Erythroblast (primary cell): ENCODE measurements around the gene GPRC5D.

ENCODE experiments used
- DNase-seq, 2 experiments: peaks; one replicate each; lab custom pipeline; 2025; lab: John Stamatoyannopoulos, UW
- GATA1 ChIP-seq: IDR thresholded peaks from 2 replicates; pipeline ENCODE4 v1.6.1; 2011; ENCODE audit warnings: low read depth, mild to moderate bottlenecking, control low read depth, low read length, moderate library complexity
- POLR2A ChIP-seq: IDR thresholded peaks from 2 replicates; pipeline ENCODE4 v1.6.1; 2011; ENCODE audit warnings: mild to moderate bottlenecking, low read length

Gene GPRC5D

DNA sequence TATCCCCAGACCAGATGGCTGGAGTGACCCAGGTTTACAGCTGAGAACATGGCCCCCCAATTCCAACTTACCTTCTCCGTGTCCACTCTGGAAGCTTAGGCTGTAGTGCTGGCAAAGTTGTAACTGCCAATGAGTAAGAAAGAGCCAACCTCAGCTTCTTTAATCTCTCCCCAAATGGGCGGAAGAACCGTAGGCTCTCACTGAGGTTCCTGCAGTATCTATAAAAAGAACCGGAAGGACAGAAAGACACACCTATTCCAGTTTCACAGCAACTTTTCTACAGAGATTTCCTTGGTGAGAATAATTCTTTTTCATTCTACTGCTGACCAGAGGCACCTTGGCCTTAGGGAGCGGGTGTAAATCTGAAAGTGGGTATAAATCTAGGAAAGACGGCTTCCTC, at the start of gene GPRC5D:
TSS of gene GPRC5D (minus strand) at position 135 of the 400 bp plus-strand sequence. CDS start 1,786 bp downstream, outside the sequence.
- TF ChIP-seq GATA1 (no peak), POLR2A (no peak)
- no peak for DNase-seq

DNA sequence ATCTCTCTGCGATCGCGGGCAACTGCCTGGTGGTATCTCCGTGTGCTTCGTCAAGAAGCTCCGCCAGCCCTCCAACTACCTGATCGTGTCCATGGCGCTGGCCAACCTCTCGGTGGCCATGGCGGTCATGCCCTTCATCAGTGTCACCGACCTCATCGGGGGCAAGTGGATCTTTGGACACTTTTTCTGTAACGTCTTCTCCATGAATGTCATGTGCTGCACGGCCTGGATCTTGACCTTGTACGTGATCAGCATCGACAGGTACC, 49.7 kb upstream of the GPRC5D start:
- peak in 1 of 2 experiments; percentile 42 for DNase-seq
- TF ChIP-seq POLR2A (no peak), GATA1 (no peak)

DNA sequence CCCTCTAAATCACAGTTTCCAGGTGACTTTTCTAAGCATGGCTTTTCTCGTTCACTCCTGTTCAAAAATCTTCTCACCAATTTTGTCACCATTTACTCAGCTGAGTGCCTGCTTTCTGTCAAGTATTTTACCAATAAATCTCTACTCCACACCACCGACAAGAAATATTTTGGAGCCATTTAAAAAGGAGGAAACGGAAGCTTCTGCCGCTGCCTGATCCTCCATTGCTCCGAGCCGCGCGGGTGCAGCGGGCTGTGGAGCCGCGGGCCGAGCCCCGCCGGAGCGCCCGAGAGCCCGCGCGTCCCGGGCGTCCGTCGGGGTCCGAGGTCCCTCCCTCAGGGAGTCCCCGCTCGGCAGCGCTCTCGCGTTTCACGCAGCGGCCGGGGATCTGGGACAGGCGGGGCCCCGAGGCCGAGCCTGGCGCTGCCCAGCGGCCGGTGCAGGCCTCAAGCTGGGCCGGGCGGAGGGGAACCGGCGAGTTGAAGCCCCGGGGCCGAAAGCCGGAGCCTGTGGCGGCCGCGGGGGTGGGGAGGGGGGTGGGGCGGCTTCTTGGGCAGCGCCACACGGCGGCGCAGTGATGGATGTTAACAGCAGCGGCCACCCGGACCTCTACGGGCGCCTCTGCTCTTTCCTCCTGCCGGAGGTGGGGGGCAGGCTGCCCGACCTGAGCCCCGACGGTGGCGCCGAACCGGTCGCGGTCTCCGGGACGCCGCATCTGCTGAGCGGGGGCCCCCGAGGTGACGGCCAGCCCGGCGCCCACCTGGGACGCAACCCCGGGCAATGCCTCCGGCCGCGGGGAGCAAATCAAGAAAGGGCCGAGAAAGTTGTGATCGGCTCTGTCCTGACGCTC, 49.2 kb upstream of the GPRC5D start:
- DNase-seq: peak; percentile 79 to 86
- TF ChIP-seq POLR2A: no peak
- no peak for TF ChIP-seq GATA1

DNA sequence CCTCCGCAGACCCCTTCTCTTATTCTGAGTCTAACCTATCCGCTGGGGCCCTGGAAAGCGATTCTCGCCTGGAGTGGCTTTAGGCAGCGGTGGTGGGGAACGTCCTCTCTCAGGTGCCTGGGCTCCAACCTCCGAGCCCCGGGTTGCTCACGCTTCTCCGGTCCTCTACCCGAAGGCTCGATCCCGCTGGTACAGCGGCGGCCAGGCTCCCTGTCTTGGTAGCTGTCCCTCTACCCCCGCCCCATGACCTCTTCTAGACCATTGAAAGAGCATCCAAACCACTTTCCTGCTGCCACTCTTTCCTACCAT, 48.6 kb upstream of the GPRC5D start:
- DNase-seq: no peak

DNA sequence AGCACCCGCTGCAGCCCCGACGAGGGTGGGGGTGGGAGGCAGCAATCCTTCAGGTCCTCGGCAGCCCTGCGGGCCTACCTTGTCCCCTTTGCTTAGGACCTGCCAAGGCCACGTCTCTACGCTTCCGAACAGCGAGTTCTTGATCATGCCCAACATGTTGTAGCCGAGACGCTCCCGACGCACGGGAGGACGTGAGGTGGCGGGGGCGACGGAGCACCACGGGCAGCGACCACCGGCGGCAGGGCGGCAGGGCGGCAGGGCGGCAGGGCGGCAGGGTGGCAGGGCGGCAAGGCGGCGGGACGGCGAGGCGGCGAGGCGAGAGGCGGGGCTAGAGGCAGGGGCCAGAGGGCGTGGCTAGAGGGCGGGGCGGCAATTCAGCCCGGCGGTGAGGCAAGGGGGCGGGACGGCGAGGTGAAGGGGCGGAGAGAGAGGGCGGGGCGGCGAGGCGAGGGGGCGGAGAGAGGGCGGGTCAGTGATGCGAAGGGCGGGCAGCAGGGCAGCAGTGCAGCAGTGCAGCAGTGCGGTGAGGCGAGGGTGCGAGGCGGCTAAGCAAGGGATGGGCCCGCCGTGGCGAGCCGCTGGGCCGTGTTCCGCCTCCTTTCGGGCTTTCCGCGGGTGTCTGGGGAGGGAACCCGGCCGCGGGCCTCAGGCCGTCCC, 48.1 kb upstream of the GPRC5D start, which contains the start of gene HEBP1:
TSS of gene HEBP1 (minus strand) at position 307 of the 657 bp plus-strand sequence. CDS start at position 156, 151 bp downstream.
- no peak for TF ChIP-seq GATA1
- TF ChIP-seq POLR2A: peak; percentile 58

More for the DNA sequence above, 48.6 kb upstream of the GPRC5D start:
- TF ChIP-seq GATA1 (no peak), POLR2A (no peak)

DNA sequence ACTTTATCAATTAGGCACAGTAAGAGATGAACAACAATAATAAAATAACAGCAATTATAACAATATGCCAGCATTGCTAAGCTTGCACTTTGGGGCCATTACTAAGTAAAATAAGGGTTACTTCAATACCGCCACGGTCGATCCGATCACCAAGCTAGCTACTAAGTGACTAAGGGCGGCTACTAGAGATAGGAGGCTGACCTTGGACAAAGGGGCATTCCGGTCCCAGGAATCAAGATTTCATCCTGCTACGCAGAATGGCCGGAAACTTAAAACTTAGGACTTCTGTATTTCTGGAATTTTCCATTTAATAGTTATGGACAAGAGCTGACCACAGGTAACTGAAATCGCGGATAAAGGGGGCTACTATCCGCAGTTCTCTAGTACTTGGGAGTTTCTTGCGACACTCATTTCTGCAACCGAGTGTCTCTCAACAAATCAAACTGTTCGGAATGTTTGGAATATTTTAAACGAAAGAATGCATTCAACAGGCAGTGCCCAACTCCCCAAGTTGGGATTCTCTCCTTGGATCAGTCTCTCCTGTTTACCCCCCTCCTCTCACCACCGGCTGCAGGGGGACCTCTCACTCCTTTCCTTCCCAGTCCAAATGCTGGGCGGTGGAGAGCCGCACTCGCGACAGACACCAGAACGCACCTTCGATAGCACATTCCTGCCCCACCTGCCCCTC, 47.4 kb upstream of the GPRC5D start:
- no peak for TF ChIP-seq GATA1
- no peak for TF ChIP-seq POLR2A
- DNase-seq: peak; percentile 71 to 73

More for the DNA sequence above, 48.1 kb upstream of the GPRC5D start, which contains the start of gene HEBP1:
- DNase-seq: peak; percentile 95 to 99

DNA sequence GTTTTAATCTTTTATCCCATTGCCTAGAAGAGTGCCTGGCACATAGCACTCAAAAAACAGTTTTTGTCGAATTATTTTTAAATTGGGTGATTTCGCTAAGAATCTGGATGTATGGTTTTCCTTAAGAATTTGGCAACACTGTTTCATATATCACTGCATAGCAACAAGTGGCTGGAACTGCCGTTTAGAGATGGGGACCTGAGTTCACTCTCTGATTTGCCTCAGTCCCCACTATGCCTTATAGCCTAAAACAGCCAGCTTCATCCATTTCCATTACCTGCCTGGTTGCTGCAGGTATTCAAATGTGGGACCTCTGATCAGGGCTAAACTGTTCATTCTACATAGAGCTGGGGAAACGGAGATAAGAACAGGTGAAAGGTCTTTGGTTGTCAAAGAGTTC, 46.3 kb upstream of the GPRC5D start:
- TF ChIP-seq POLR2A (no peak), GATA1 (no peak)
- DNase-seq: no peak

DNA sequence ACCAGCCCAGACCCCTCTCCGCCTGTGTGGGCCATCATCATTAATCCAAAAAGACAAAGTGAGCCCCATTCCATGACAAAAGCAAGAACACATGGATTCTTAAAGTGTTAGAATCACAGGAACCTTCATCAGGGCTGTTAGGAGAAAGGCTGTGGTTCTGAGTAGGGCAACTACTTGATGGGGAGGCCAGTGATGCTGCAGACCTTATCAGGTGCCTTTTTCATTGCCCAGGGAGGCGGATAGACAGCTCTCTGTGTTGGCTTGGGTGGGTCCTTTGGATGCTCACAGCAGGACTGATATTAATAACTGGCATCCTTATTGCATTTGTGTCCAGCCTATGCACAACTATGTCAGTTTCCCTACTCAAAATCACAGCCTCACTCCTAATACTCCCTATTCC, 45.8 kb upstream of the GPRC5D start:
- TF ChIP-seq POLR2A (no peak), GATA1 (no peak)
- peak; percentile 60 to 65 for DNase-seq

DNA sequence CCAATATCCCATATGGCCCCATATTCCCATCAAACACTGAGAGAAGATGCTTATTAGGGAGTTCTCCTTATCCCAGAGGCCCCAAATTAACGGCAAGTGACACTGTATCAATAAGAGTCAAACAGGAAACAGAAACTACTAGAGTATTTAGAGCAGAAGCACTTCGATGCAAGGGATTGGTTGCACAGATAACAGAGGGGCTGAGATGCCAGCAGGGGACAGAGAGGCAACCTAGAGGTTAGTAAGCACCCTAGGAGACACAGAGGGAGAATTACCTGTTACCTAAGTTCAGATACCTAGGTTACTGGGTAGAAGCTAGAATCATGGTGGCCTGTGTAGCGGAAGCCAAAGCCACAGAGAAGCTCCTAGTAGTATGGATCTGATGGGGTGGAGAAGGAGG, 45.2 kb upstream of the GPRC5D start:
- DNase-seq: peak; percentile 78 to 79
- TF ChIP-seq POLR2A: no peak
- TF ChIP-seq GATA1: no peak

DNA sequence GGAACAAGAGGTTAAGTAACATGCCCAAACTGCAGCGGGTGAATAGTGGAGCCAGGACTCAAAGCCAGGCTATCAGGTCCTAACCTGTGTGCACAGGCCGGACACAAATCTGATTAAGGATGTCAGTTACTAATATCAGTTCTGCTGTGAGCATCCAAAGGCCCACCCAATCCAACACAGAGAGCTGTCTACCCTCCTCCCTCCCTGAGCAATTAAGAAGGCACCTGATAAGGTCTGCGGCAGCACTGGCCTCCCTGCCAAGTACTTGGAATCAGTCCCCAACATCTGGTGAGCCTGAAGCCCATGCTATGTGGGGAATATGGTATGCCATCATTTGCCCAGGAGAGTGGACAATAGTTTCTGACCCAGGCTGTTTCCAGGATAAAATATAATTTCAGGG, 44.2 kb upstream of the GPRC5D start:
- TF ChIP-seq GATA1: peak; percentile 89
- TF ChIP-seq POLR2A: peak; percentile 6
- peak; percentile 94 to 99 for DNase-seq

DNA sequence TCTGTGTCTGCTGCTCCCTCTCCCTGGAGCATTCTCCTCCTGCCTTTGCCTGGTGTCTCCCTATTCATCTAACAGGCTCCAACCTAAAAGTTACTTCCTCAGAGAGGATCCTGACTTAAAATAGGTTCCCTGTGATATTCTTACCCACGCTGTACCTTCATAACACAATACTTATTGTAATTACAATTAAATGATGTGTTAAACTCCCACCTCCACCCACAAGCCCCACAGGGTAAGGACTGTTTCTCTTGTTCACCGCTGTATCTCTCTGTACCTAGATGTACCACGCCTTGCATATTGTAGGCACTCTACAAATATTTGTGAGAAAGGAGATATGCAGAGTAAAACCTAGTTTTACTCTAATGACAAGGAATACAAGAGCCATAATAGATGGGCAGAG, 43.1 kb upstream of the GPRC5D start:
- TF ChIP-seq POLR2A (no peak), GATA1 (no peak)
- DNase-seq: peak in 1 of 2 experiments; percentile 30

DNA sequence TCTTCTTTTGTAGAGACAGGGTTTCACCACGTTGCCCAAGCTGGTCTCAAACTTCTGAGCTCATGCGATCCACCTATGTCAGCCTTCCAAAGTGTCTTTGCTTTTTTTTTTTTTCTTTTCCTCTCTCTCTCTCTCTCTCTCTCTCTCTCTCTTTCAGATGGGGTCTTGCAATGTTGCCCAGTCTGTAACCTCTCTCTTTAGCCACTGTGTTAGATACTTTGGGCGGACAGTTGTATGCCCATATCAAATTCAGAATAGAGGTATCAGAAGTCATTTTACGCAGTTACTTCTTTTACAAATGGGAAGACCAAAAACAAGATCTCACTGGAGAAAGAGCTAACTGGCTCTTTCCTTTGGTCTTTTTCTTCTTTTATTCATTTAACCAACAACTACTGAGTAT, 41.4 kb upstream of the GPRC5D start:
- DNase-seq: no peak
- TF ChIP-seq POLR2A (no peak), GATA1 (no peak)

DNA sequence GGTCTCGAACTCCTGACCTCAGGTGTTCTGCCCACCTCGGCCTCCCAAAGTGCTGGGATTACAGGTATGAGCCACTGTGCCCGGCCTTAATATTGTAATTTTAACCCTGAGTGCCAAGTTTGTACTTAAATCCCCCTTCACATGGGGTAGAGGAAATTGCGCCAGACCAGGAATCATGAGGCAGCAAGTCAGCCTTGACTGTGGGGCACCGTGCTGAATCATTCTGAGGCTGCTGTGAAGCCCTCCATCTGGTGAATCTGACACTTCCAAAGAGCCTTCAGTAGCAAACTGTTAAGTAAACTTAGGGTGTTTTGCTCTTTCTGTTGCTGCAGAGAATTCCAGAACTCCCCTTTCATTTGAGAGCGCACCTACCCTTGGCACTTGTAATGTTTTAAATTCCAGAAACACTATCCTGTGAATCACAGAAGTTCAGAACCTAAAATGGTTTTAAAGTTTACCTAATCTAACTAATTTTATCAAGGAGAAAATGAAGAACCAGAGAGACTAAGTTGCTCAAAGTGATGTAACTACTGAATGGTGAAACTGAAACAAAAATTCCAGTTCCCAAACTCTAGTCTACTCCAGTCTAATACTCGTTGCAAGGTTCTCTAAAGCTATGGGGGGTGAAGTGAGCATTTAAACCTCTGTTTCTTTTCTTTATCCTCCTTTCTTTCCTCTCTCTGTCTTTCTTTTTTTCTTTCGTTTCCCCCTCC, 40.6 kb upstream of the GPRC5D start:
- DNase-seq: peak; percentile 95 to 96
- TF ChIP-seq POLR2A: no peak
- no peak for TF ChIP-seq GATA1
